ENCODE measurements around the gene OR4D11. TPM values are rescaled to one million over a fixed set of nuclear protein-coding genes. Genes with fewer than 3 reads are reported as not detected.

OR4D11 gene
- total and polyA plus RNA-seq, 2 of the 13 experiments (the other 11 are each of a cell fraction or from before 2014, with no cell fraction given): not detected

DNA sequence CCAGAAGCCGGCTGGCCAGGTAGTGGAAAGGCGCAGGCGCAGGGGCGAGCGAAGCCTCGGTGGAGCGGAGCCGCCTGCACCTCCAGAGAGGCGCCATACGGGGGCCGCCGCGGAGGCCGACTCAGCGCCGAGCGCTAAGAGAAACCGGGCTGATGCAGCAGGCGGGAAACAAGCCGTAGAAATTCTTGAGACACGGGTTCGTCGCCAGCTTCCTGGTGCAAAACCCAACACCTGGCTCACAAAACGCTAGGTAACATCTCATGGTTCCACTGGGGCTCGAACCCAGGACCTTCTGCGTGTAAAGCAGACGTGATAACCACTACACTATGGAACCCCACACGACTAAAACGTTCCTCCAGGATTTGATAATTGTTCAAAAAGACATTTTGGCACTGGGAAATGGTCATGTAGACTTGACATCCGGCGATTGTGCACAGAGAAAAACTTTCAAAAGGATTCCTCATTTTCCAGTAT lies 47.0 kb downstream of the OR4D11 start (continued):
- TF ChIP-seq, protein P1, sequence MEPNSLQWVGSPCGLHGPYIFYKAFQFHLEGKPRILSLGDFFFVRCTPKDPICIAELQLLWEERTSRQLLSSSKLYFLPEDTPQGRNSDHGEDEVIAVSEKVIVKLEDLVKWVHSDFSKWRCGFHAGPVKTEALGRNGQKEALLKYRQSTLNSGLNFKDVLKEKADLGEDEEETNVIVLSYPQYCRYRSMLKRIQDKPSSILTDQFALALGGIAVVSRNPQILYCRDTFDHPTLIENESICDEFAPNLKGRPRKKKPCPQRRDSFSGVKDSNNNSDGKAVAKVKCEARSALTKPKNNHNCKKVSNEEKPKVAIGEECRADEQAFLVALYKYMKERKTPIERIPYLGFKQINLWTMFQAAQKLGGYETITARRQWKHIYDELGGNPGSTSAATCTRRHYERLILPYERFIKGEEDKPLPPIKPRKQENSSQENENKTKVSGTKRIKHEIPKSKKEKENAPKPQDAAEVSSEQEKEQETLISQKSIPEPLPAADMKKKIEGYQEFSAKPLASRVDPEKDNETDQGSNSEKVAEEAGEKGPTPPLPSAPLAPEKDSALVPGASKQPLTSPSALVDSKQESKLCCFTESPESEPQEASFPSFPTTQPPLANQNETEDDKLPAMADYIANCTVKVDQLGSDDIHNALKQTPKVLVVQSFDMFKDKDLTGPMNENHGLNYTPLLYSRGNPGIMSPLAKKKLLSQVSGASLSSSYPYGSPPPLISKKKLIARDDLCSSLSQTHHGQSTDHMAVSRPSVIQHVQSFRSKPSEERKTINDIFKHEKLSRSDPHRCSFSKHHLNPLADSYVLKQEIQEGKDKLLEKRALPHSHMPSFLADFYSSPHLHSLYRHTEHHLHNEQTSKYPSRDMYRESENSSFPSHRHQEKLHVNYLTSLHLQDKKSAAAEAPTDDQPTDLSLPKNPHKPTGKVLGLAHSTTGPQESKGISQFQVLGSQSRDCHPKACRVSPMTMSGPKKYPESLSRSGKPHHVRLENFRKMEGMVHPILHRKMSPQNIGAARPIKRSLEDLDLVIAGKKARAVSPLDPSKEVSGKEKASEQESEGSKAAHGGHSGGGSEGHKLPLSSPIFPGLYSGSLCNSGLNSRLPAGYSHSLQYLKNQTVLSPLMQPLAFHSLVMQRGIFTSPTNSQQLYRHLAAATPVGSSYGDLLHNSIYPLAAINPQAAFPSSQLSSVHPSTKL (CRISPR knock-in tag; IDR thresholded peaks at IDR 0.05): peak; percentile 58
- TF ChIP-seq ZFYVE20 (CRISPR knock-in tag; IDR thresholded peaks at IDR 0.05; ENCODE audit: borderline replicate concordance, low read depth) (no peak), HOXA3 (CRISPR knock-in tag; IDR thresholded peaks at IDR 0.05) (0 out of 2 replicates have a peak, but pooled peaks have one; percentile 58), KLF6 (CRISPR knock-in tag; IDR thresholded peaks at IDR 0.05) (peak; percentile 86), TGIF2 (CRISPR knock-in tag; IDR thresholded peaks at IDR 0.05) (0 out of 2 replicates have a peak, but pooled peaks have one; percentile 14), ZNF670 (CRISPR knock-in tag; IDR thresholded peaks at IDR 0.05; ENCODE audit: borderline replicate concordance) (peak; percentile 57; the same call in 1 of the 2 replicates), EEA1 (CRISPR knock-in tag; IDR thresholded peaks at IDR 0.05; ENCODE audit: borderline replicate concordance) (no peak), GFI1 (CRISPR knock-in tag; IDR thresholded peaks at IDR 0.05; ENCODE audit: borderline replicate concordance) (no peak), CHD4 (IDR thresholded peaks at IDR 0.05; ENCODE audit: borderline replicate concordance, low read length) (no peak), ZBTB8A (CRISPR knock-in tag; IDR thresholded peaks at IDR 0.05; ENCODE audit: borderline replicate concordance, low read depth) (no peak), ETV6 (CRISPR knock-in tag; conservative IDR thresholded peaks at IDR 0.05) (peak; percentile 35; the same call in 1 of the 2 replicates), ZNF674 (CRISPR knock-in tag; IDR thresholded peaks at IDR 0.05; ENCODE audit: low read depth) (0 out of 2 replicates have a peak, but pooled peaks have one; percentile 42)
- TF ChIP-seq, protein P2, sequence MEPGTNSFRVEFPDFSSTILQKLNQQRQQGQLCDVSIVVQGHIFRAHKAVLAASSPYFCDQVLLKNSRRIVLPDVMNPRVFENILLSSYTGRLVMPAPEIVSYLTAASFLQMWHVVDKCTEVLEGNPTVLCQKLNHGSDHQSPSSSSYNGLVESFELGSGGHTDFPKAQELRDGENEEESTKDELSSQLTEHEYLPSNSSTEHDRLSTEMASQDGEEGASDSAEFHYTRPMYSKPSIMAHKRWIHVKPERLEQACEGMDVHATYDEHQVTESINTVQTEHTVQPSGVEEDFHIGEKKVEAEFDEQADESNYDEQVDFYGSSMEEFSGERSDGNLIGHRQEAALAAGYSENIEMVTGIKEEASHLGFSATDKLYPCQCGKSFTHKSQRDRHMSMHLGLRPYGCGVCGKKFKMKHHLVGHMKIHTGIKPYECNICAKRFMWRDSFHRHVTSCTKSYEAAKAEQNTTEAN (CRISPR knock-in tag; conservative IDR thresholded peaks at IDR 0.05): peak; percentile 27; the same call in 1 of the 2 replicates
- TF ChIP-seq, protein P3, sequence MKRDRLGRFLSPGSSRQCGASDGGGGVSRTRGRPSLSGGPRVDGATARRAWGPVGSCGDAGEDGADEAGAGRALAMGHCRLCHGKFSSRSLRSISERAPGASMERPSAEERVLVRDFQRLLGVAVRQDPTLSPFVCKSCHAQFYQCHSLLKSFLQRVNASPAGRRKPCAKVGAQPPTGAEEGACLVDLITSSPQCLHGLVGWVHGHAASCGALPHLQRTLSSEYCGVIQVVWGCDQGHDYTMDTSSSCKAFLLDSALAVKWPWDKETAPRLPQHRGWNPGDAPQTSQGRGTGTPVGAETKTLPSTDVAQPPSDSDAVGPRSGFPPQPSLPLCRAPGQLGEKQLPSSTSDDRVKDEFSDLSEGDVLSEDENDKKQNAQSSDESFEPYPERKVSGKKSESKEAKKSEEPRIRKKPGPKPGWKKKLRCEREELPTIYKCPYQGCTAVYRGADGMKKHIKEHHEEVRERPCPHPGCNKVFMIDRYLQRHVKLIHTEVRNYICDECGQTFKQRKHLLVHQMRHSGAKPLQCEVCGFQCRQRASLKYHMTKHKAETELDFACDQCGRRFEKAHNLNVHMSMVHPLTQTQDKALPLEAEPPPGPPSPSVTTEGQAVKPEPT (CRISPR knock-in tag; IDR thresholded peaks at IDR 0.05; ENCODE audit: low read depth): 0 out of 2 replicates have a peak, but pooled peaks have one; percentile 82
- TF ChIP-seq, protein P4, sequence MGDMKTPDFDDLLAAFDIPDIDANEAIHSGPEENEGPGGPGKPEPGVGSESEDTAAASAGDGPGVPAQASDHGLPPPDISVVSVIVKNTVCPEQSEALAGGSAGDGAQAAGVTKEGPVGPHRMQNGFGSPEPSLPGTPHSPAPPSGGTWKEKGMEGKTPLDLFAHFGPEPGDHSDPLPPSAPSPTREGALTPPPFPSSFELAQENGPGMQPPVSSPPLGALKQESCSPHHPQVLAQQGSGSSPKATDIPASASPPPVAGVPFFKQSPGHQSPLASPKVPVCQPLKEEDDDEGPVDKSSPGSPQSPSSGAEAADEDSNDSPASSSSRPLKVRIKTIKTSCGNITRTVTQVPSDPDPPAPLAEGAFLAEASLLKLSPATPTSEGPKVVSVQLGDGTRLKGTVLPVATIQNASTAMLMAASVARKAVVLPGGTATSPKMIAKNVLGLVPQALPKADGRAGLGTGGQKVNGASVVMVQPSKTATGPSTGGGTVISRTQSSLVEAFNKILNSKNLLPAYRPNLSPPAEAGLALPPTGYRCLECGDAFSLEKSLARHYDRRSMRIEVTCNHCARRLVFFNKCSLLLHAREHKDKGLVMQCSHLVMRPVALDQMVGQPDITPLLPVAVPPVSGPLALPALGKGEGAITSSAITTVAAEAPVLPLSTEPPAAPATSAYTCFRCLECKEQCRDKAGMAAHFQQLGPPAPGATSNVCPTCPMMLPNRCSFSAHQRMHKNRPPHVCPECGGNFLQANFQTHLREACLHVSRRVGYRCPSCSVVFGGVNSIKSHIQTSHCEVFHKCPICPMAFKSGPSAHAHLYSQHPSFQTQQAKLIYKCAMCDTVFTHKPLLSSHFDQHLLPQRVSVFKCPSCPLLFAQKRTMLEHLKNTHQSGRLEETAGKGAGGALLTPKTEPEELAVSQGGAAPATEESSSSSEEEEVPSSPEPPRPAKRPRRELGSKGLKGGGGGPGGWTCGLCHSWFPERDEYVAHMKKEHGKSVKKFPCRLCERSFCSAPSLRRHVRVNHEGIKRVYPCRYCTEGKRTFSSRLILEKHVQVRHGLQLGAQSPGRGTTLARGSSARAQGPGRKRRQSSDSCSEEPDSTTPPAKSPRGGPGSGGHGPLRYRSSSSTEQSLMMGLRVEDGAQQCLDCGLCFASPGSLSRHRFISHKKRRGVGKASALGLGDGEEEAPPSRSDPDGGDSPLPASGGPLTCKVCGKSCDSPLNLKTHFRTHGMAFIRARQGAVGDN (CRISPR knock-in tag; IDR thresholded peaks at IDR 0.05): peak; percentile 88
- TF ChIP-seq, protein P5, sequence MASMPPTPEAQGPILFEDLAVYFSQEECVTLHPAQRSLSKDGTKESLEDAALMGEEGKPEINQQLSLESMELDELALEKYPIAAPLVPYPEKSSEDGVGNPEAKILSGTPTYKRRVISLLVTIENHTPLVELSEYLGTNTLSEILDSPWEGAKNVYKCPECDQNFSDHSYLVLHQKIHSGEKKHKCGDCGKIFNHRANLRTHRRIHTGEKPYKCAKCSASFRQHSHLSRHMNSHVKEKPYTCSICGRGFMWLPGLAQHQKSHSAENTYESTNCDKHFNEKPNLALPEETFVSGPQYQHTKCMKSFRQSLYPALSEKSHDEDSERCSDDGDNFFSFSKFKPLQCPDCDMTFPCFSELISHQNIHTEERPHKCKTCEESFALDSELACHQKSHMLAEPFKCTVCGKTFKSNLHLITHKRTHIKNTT (CRISPR knock-in tag; IDR thresholded peaks at IDR 0.05): peak; percentile 74; the same call in 1 of the 2 replicates
